ENCODE data around the gene ANKS1B. TPM values are rescaled to one million over a fixed set of nuclear protein-coding genes. Genes with fewer than 3 reads are reported as not detected.

ANKS1B gene
- total and polyA plus RNA-seq, 10 of the 15 experiments (the other 5 are each of a cell fraction or from before 2014, with no cell fraction given), result 0.16 to 1.3 (median 0.82) TPM; not detected in 7

- no peak for TF ChIP-seq ZNF687 (IDR thresholded peaks at IDR 0.05)
- TF ChIP-seq REST (IDR thresholded peaks at IDR 0.05; ENCODE audit: low read depth, low read length), result no peak
- peak in 1 of 2 experiments; percentile 60; a peak in 1 of 4 replicates for TF ChIP-seq CEBPB (IDR thresholded peaks at IDR 0.05; ENCODE audit: borderline replicate concordance in 1 of 2, low read depth in 2 of 2, low read length in 2 of 2)
- no peak for TF ChIP-seq ZNF622 (IDR thresholded peaks at IDR 0.05)
- no peak for TF ChIP-seq ATF7 (IDR thresholded peaks at IDR 0.05; ENCODE audit: low read depth)
- no peak for TF ChIP-seq HDAC6 (IDR thresholded peaks at IDR 0.05; ENCODE audit: unreplicated experiment)
- no peak for TF ChIP-seq HSF1 (IDR thresholded peaks at IDR 0.05; ENCODE audit: low read depth, low read length)
- TF ChIP-seq ZBED1 (IDR thresholded peaks at IDR 0.05; ENCODE audit: borderline replicate concordance), result no peak
- TF ChIP-seq ZBTB40 (IDR thresholded peaks at IDR 0.05; ENCODE audit: borderline replicate concordance), result no peak
- TF ChIP-seq ELK1 (IDR thresholded peaks at IDR 0.05; ENCODE audit: low read depth, low read length), result no peak
- TF ChIP-seq FOXK2 (IDR thresholded peaks at IDR 0.05), result no peak
- TF ChIP-seq JUNB (IDR thresholded peaks at IDR 0.05), result peak; percentile 81
- TF ChIP-seq KLF5 (IDR thresholded peaks at IDR 0.05; ENCODE audit: partially characterized antibody), result no peak
- TF ChIP-seq CREB1 (IDR thresholded peaks at IDR 0.05; ENCODE audit: low read depth), result 0 out of 2 replicates have a peak, but pooled peaks have one; percentile 17
- TF ChIP-seq CHD1 (IDR thresholded peaks at IDR 0.05; ENCODE audit: low read depth, low read length), result no peak
- no peak for TF ChIP-seq ZNF384 (IDR thresholded peaks at IDR 0.05; ENCODE audit: borderline replicate concordance, low read depth, low read length)
- TF ChIP-seq NBN (IDR thresholded peaks at IDR 0.05), result no peak
These were observed 454.8 kb downstream of the ANKS1B start (continued) for GRCh38 chr12:99529966-99530365.
